ENCODE measurements around the gene LAMA3.

DNA sequence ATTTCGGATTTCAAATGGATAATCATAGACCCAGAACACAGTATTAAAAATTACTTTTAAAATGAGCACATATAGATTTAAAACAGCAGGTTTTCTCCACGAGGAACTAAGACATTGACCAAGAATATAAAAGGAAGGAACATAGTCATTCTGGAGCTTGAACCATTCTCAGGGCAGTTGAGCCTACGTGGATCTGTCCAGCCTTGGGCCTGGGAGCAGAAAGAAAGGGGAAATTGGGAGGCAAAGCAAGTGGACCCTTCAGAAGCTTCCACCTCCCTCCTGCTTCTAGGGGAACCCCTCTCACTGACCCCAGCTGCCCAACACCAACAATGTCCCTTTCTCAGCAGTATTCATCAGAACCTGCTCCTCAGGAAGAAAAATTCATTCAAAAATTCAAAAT is 293.9 kb downstream of the LAMA3 start:
- TF ChIP-seq GATA1 (IDR thresholded peaks at IDR 0.05; ENCODE audit: low read depth, low read length) (no peak), POLR2A (IDR thresholded peaks at IDR 0.05; ENCODE audit: low read length) (no peak)

Data from erythroblast (primary cell).